ENCODE measurements around the gene COPS9. TPM values are rescaled to one million over a fixed set of nuclear protein-coding genes. Genes with fewer than 3 reads are reported as not detected.

The COPS9 gene
- total RNA-seq, 1 experiment from 2014 or later: 107 TPM

GRCh38 chr2:240134956-240135520 lies 1.1 kb downstream of the COPS9 start:
- no peak for DNase-seq (ENCODE audit: low read depth)

GRCh38 chr2:240134466-240134865 lies 1.6 kb downstream of the COPS9 start:
- DNase-seq (ENCODE audit: low read depth): no peak

GRCh38 chr2:240133401-240133800 lies 2.7 kb downstream of the COPS9 start:
- no peak for DNase-seq (ENCODE audit: low read depth)

DNA sequence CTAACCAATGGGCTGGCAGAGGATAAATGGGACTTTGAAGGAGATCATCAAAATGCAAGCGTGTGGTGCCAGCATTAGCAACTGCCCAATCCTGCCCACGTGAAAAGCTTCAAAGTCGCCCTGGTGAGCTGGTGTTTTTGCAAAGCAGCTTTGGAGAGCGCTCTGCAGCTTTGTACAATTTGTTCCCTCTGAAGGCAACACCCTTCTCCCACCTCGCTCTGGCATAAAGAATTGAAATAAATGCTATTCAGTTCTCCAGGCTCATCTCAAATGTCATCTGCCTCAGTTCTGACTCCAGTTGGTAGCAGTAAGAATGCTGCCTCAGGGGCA lies 3.5 kb downstream of the COPS9 start:
- no peak for DNase-seq (ENCODE audit: low read depth)

GRCh38 chr2:240131941-240132650 lies 4.0 kb downstream of the COPS9 start:
- DNase-seq (ENCODE audit: low read depth): no peak

- DNase-seq (ENCODE audit: low read depth): no peak
Observed at GRCh38 chr2:240131296-240131695, 4.8 kb downstream of the COPS9 start.

DNA sequence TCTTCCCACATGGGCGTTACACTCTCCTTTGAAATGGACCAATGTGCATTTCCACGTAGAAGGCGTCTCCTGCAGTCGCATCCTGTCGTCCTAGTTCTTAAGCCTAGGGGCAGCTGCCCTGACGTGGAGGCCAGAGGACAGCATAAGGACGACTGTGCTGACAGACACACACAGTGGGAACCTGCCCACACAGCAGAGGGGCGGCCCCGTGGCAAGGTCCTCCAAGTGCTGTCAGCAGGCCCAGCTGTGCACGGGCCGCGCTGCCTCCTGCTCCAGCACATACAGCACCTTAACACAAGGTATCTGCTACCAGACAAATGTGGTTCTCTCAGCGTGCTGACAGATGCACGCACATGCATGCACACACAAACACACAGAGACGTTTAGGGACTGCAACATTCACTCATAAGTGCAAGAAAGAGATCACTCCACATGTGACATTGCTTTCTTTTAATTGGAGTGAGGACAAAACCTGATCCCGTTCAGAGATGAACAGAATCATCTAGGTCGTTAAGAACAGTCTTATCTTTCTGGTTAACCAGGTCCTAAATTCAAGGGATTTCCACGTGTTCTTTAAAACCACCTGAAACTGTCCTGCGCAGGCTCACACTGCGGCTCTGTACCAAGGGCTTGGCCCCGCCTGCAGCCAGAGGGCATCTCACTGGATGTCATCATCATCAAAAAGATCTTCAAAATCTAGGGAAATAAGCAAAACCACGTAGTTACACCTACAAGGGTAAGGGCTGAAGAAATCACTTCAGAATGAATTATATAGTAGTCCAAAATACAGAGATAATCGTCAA lies 5.5 kb downstream of the COPS9 start:
- DNase-seq (ENCODE audit: low read depth): no peak

DNA sequence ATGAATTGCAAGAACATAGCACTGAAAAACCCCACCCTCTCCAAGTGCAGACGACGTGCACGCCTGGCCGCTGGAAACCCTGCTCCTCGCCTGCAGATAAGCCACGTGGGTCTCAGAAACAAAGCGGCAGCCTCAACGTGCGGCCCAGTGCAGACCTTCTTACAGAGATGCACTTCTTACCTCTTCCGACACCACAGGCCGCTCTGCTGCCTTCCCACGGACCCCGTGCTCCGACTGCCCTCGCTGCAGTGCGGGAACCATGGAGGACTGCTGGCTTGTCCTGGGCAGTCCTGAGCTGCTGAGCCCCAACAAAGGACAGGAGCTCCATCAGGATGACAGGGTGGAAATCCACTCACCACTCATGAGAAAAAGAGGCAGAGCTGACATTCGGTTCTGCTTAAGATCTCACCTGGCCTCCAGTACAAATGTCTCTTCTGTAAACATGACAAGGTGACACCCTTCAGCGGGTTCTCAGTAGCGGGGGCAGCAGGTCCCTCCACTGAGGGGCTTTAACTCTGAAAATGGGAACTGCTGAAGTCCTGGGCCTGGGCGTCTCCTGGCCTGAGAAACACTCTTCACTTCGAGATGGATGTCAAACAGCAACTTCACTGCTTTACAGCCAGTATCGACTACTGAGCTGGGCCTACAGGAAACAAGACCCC lies 6.2 kb downstream of the COPS9 start:
- no peak for DNase-seq (ENCODE audit: low read depth)

- no peak for DNase-seq (ENCODE audit: low read depth)
Observed at GRCh38 chr2:240129311-240129710, 6.8 kb downstream of the COPS9 start.

- no peak for DNase-seq (ENCODE audit: low read depth)
Observed at GRCh38 chr2:240128608-240129145, 7.4 kb downstream of the COPS9 start.

DNA sequence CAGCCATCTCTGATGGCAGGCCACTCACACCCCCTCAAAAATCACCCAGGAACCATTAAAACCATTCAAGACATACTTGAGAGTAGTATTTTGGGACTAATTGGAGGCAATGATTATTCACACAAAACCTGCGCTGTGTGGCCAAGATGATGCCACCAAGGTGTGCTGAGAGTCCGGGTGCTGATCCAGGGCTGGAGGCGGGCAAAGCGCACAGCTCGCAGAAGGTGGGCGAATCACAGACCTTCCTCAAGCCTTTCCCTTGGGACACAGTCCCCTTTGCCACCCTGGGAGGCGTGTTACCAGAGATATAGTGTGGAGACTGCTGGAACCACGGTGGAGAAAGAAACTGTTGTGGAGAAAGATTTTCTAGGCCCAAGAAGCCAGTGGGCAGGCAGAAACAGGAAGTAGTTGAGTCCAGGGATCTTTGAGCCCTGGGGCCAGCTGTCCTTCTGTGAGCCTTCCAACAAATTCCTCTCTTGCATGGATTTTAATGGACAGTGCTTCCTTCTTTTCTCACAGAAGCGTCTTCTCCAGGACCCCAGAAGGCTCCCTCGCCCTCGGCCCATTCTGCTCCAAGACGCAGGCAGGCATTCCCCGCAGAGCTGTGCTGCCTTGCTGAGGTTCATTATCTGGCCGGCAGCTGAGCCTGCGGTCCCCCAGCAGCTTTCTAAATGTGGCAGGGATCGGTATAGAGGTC lies 8.0 kb downstream of the COPS9 start:
- no peak for DNase-seq (ENCODE audit: low read depth)

- DNase-seq (ENCODE audit: low read depth): no peak
Observed at GRCh38 chr2:240127191-240127750, 8.8 kb downstream of the COPS9 start.

DNA sequence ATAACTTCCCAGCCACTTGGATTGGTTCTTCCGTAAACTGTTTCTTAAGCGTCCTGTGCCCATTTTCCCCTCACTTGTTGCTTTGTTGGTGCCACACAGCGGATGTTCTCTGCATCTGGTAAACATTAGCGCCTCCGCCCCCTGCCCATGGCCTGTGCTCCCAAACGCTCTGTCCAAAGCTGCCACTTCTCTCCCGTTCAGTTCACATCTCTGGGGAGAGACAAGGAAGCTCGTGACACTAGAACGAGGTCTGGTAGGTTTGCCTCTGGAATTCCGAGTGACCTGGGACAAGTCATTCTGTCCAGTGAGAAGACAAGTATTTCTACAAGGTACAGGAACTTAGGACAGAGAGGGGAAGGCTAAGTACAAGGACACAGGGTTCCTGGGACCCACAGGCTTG lies 9.4 kb downstream of the COPS9 start:
- no peak for DNase-seq (ENCODE audit: low read depth)

DNA sequence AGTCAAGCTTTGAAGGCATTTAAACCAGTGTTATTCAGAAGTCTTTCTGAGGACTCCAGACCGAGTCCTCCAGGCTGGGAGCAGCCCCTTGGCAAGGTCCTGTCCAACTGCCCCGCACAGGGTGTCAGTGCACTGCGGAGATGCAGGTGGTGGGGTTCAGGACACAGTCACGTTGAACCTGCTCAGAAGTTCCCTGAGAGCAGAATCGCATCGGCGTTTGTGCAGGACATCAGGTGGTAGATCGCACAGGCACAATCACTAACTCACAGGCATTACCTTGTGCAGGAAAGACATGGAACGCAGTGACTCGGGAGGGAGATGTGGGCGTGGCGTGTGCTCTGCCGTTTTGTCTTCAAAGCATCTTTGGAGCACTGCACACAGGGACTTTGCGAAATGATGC lies 10.4 kb downstream of the COPS9 start:
- DNase-seq (ENCODE audit: low read depth): no peak

GRCh38 chr2:240124651-240125030 lies 11.5 kb downstream of the COPS9 start:
- DNase-seq (ENCODE audit: low read depth): no peak

- no peak for DNase-seq (ENCODE audit: low read depth)
Observed at GRCh38 chr2:240123821-240124650, 12.1 kb downstream of the COPS9 start.

- no peak for DNase-seq (ENCODE audit: low read depth)
Observed at GRCh38 chr2:240121675-240122074, 14.4 kb downstream of the COPS9 start.

GRCh38 chr2:240121190-240121589 lies 14.9 kb downstream of the COPS9 start:
- no peak for DNase-seq (ENCODE audit: low read depth)

DNA sequence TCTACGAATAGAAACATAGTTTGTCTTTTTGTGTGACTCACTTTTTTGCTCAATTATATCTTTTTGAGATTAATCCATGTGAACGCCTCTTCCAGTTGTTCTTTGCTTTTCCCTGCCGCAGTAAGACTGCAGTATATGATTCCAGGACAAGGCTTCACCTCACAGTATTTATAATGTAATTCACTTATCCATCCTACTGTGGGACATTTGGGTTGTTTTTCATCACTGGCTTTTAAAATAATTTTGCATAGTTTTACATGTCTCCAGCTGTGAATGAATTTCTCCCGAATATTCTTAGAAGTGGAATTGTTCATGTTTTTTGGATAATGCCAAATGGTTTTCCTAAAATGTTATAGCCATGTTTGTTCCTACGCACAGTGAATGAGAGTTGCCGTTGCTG lies 21.9 kb downstream of the COPS9 start:
- DNase-seq (ENCODE audit: low read depth): no peak

- DNase-seq (ENCODE audit: low read depth): no peak
Observed at GRCh38 chr2:240112914-240113690, 23.0 kb downstream of the COPS9 start.
